MCF 10A (cell line): ENCODE data around the gene SPARCL1. TPM values are rescaled to one million over a fixed set of nuclear protein-coding genes. Genes with fewer than 3 reads are reported as not detected.

ENCODE experiments used
- BruUV-seq: library from RNA; stranded (reverse); fragments of 400-500 nt; replicated peaks from 2 replicates; lab custom pipeline; 2021; lab: Mats Ljungman, UMichigan
- CTCF ChIA-PET: fragments of 300-600 bp; sonication (Branson Sonifier 250); formaldehyde crosslinking; extraction: SDS; loops from one replicate; lab custom pipeline; 2021; ENCODE audit warnings: antibody characterized with exemption, inconsistent platforms; lab: Yijun Ruan, JAX
- POLR2A ChIA-PET: fragments of 300-600, 350-650 bp; sonication (Branson Sonifier 250); formaldehyde crosslinking; extraction: SDS; loops from one replicate; lab custom pipeline; 2020; ENCODE audit warnings: antibody characterized with exemption, inconsistent platforms; lab: Yijun Ruan, JAX
- DNase-seq: peaks from one replicate; pipeline ENCODE4 v3.0.0-alpha.2; 2018; ENCODE audit not compliant: unreplicated experiment
- H3K27ac Mint-ChIP-seq: one replicate; pipeline ENCODE4 v1.8.0; 2022; ENCODE audit warnings: mild to moderate bottlenecking, low read depth, mixed read lengths; ENCODE audit not compliant: unreplicated experiment
- H3K27me3 Mint-ChIP-seq: one replicate; pipeline ENCODE4 v1.8.0; 2022; ENCODE audit warnings: mixed read lengths; ENCODE audit not compliant: insufficient read depth, unreplicated experiment
- H3K36me3 Mint-ChIP-seq: one replicate; pipeline ENCODE4 v1.8.0; 2022; ENCODE audit warnings: mild to moderate bottlenecking, moderate library complexity, mixed read lengths; ENCODE audit not compliant: insufficient read depth, unreplicated experiment
- H3K4me1 Mint-ChIP-seq: one replicate; pipeline ENCODE4 v1.8.0; 2022; ENCODE audit warnings: mixed read lengths; ENCODE audit not compliant: insufficient read depth, unreplicated experiment
- H3K4me3 Mint-ChIP-seq: one replicate; pipeline ENCODE4 v1.8.0; 2022; ENCODE audit warnings: mild to moderate bottlenecking, moderate library complexity, mixed read lengths; ENCODE audit not compliant: unreplicated experiment
- H3K9me3 Mint-ChIP-seq: one replicate; pipeline ENCODE4 v1.8.0; 2022; ENCODE audit warnings: mixed read lengths; ENCODE audit not compliant: unreplicated experiment
- intact Hi-C: fragments of 100-400 bp; cut with micrococcal nuclease; formaldehyde crosslinking; loops from 2 replicates; pipeline ENCODE4 v1.14.1; 2022
- total RNA-seq: library from RNA; stranded (reverse); gene quantifications from 2 replicates; pipeline ENCODE4 v1.2.3, GENCODE V29; 2022
- TF ChIP-seq, protein P1 (sequence below): fragments of 200-600 bp; IDR thresholded peaks from one replicate; pipeline ENCODE4 v1.8.0; 2022; ENCODE audit warnings: antibody characterized with exemption, mild to moderate bottlenecking; ENCODE audit not compliant: unreplicated experiment

SPARCL1 gene
- total RNA-seq, 1 experiment from 2014 or later: not detected

DNA sequence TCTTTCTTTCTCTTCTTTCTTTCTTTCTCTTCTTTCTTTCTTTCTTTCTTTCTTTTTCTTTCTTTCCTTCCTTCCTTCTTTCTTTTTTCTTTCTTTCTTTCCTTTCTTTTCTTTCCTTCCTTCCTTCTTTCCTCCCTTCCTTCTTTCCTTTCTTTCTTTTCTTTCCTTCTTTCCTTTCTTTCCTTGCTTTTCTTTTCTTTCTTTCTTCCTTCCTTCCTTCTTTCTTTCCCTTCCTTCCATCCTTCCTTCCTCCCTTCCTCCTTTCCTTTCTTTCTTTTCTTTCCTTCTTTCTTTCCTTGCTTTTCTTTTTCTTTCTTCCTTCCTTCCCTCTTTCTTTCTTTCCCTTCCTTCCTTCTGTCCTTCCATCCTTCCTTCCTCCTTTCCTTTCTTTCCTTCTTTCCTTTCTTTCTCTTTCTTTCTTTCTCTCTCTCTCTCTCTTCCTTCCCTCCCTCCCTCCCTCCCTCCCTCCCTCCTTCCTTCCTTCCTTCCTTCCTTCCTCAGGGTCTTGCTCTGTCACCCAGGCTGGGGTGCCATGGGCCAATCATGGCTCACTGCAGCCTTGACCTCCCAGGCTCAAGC lies 13.6 kb upstream of the SPARCL1 start:
- Mint-ChIP-seq H3K4me3 (no peak overlapping the region), H3K9me3 (no peaks in the 10 kb centered on the region), H3K27ac (peak overlapping the region; percentile 56), H3K36me3 (no peaks in the 10 kb centered on the region), H3K4me1 (no peaks in the 10 kb centered on the region), H3K27me3 (no peaks in the 10 kb centered on the region)
- POLR2A ChIA-PET: interaction anchor here (1.3 kb wide), 1 partner anchor 301 kb away, joined by 3 read pairs; no protein-coding TSS in a partner anchor
- no TSS peak for BruUV-seq
- no peak for DNase-seq
- CTCF ChIA-PET: interaction anchor here (0.6 to 3.9 kb wide), 8 partner anchors 14 to 737 kb away, joined by 3 to 44 read pairs (median 4); partner anchors contain the start of gene NUDT9
- TF ChIP-seq, protein P1, sequence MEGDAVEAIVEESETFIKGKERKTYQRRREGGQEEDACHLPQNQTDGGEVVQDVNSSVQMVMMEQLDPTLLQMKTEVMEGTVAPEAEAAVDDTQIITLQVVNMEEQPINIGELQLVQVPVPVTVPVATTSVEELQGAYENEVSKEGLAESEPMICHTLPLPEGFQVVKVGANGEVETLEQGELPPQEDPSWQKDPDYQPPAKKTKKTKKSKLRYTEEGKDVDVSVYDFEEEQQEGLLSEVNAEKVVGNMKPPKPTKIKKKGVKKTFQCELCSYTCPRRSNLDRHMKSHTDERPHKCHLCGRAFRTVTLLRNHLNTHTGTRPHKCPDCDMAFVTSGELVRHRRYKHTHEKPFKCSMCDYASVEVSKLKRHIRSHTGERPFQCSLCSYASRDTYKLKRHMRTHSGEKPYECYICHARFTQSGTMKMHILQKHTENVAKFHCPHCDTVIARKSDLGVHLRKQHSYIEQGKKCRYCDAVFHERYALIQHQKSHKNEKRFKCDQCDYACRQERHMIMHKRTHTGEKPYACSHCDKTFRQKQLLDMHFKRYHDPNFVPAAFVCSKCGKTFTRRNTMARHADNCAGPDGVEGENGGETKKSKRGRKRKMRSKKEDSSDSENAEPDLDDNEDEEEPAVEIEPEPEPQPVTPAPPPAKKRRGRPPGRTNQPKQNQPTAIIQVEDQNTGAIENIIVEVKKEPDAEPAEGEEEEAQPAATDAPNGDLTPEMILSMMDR: no peak
- intact Hi-C loops: loop anchor here (5.0 kb wide), 3 partner anchors 191 to 429 kb away; no protein-coding TSS in a partner anchor

DNA sequence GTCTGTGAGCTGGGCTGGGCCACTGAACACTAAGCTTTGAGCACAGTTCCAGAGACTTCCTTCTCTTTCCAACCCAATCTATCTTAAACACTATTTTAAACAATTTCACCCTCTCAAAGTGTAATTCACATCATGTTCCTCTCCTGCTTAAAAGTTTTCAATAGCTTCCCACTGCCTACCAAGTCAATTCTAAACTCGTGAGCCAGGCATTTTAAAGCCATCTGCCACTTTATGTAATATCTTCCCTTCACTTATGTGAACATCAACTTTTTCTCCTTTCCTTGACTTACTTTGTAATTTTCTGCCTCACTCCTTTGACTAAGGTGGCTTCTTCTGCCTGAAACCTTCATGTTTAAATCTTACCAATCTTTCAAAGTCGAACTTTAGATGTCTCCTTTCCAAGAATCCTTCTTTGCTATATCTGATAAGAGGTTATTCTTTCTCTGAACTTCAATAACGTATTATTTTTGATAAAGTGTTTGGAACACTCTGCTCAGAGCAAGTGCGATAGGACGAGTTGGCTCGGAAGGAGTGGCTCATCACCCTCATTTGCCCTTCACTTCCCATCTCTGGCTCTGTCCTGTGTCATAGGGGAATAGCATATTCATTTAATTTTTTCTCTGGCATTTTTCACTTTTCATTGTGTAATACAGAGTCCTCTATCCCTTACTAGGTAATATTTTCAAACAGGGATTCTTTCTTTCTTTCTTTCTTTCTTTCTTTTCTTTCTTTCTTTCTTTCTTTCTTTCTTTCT lies 13.0 kb upstream of the SPARCL1 start:
- POLR2A ChIA-PET: no interaction called here
- intact Hi-C loops: loop anchor here (5.0 kb wide), 3 partner anchors 190 to 430 kb away; no protein-coding TSS in a partner anchor
- no peaks in the 10 kb centered on the region for H3K4me1 Mint-ChIP-seq
- no peak overlapping the region for H3K4me3 Mint-ChIP-seq
- no peaks in the 10 kb centered on the region for H3K27me3 Mint-ChIP-seq
- H3K27ac Mint-ChIP-seq: no peak overlapping the region
- H3K9me3 Mint-ChIP-seq: no peaks in the 10 kb centered on the region
- CTCF ChIA-PET: interaction anchor here (1.6 to 2.7 kb wide), 3 partner anchors 44 to 306 kb away, joined by 3 to 14 read pairs (median 13); no protein-coding TSS in a partner anchor
- H3K36me3 Mint-ChIP-seq: no peaks in the 10 kb centered on the region
- TF ChIP-seq, protein P1: no peak
- DNase-seq: no peak
- BruUV-seq: no TSS peak

- CTCF ChIA-PET: interaction anchor here (1.1 to 2.7 kb wide), 4 partner anchors 44 to 307 kb away, joined by 3 to 14 read pairs (median 8); no protein-coding TSS in a partner anchor
- TF ChIP-seq, protein P1: no peak
- DNase-seq: no peak
- H3K36me3 Mint-ChIP-seq: no peaks in the 10 kb centered on the region
- H3K4me3 Mint-ChIP-seq: no peak overlapping the region
- intact Hi-C loops: loop anchor here (5.0 kb wide), 3 partner anchors 189 to 431 kb away; no protein-coding TSS in a partner anchor
- H3K9me3 Mint-ChIP-seq: no peaks in the 10 kb centered on the region
- H3K27me3 Mint-ChIP-seq: no peaks in the 10 kb centered on the region
- no peak overlapping the region for H3K27ac Mint-ChIP-seq
- BruUV-seq: no TSS peak
- POLR2A ChIA-PET: interaction anchor here (0.7 to 1.1 kb wide), 2 partner anchors 14 to 20 kb away, joined by 3 read pairs; no protein-coding TSS in a partner anchor
- no peaks in the 10 kb centered on the region for H3K4me1 Mint-ChIP-seq
Measured at GRCh38 chr4:87541521-87541920, 12.3 kb upstream of the SPARCL1 start.
